CD14-positive monocyte (primary cell): ENCODE measurements around the gene BPHL. TPM values are rescaled to one million over a fixed set of nuclear protein-coding genes. Genes with fewer than 3 reads are reported as not detected.

Experiments
- DNase-seq, 3 donors: peaks; one replicate each; pipeline ENCODE4 v3.0.0-alpha.2; 2011 to 2022
- H2AFZ ChIP-seq: 2 replicates; pipeline ENCODE4 v1.6.0; 2012; ENCODE audit warnings: mild to moderate bottlenecking, low read depth, low read length, inconsistent platforms; ENCODE audit not compliant: insufficient read depth, poor library complexity, severe bottlenecking
- H3K27ac ChIP-seq, 2 donors: 1 replicate in 1 of 2; 2 replicates in 1 of 2; pipeline ENCODE4 v1.5.1; 2012 to 2013; ENCODE audit warnings: low read length in 2 of 2, control low read depth in 1 of 2, inconsistent platforms in 1 of 2, low read depth in 1 of 2, mild to moderate bottlenecking in 1 of 2
- H3K27me3 ChIP-seq, 2 donors: one replicate each; pipeline versions ENCODE4 v1.6.0 to v1.6.1; 2011 to 2013; ENCODE audit warnings: low read length in 2 of 2; ENCODE audit not compliant: control insufficient read depth in 2 of 2, insufficient read depth in 2 of 2
- H3K36me3 ChIP-seq, 2 donors: replicated peaks in 1 of 2; 1 replicate in 1 of 2; 2 replicates in 1 of 2; pipeline versions ENCODE4 v1.5.1 to v1.6.1; 2012 to 2013; ENCODE audit warnings: low read length in 2 of 2, control low read depth in 1 of 2, inconsistent platforms in 1 of 2, mild to moderate bottlenecking in 1 of 2; ENCODE audit not compliant: insufficient read depth in 2 of 2, control insufficient read depth in 1 of 2
- H3K4me1 ChIP-seq, 2 donors: 1 replicate in 1 of 2; 2 replicates in 1 of 2; pipeline versions ENCODE4 v1.5.1 to v1.6.1; 2012 to 2013; ENCODE audit warnings: low read length in 2 of 2, control low read depth in 1 of 2, inconsistent platforms in 1 of 2, mild to moderate bottlenecking in 1 of 2, moderate library complexity in 1 of 2; ENCODE audit not compliant: insufficient read depth in 2 of 2, control insufficient read depth in 1 of 2
- H3K4me2 ChIP-seq: replicated peaks from 2 replicates; pipeline ENCODE3; 2012; ENCODE audit warnings: low read length, moderate library complexity, mild to moderate bottlenecking; ENCODE audit not compliant: poor library complexity, severe bottlenecking; ENCODE audit errors: extremely low read depth
- H3K4me3 ChIP-seq, 3 experiments: fragments of 200-600 bp in 1 of 3; sonication (generic) in 1 of 3; replicated peaks in 1 of 3; 1 replicate in 2 of 3; 2 replicates in 1 of 3; pipeline ENCODE4 v1.5.1; 2011 to 2013; ENCODE audit warnings: low read length in 3 of 3, mild to moderate bottlenecking in 3 of 3, control low read depth in 2 of 3, low read depth in 2 of 3, inconsistent platforms in 1 of 3, moderate library complexity in 1 of 3
- H3K79me2 ChIP-seq: 2 replicates; pipeline ENCODE4 v1.6.0; 2012; ENCODE audit warnings: mild to moderate bottlenecking, control low read depth, inconsistent platforms, low read length, moderate library complexity; ENCODE audit not compliant: insufficient read depth
- H3K9ac ChIP-seq: 2 replicates; pipeline ENCODE4 v1.6.0; 2017; ENCODE audit warnings: low read length, mild to moderate bottlenecking; ENCODE audit not compliant: insufficient read depth, poor library complexity, severe bottlenecking
- H3K9me3 ChIP-seq, 2 donors: replicated peaks in 1 of 2; 1 replicate in 1 of 2; 2 replicates in 1 of 2; pipeline versions ENCODE4 v1.5.1 to v1.6.1; 2012 to 2013; ENCODE audit warnings: low read length in 2 of 2, control low read depth in 1 of 2; ENCODE audit not compliant: control insufficient read depth in 1 of 2, insufficient read depth in 1 of 2
- H4K20me1 ChIP-seq: 2 replicates; pipeline ENCODE4 v1.6.0; 2012; ENCODE audit warnings: mild to moderate bottlenecking, low read length, control low read depth, moderate library complexity; ENCODE audit not compliant: insufficient read depth
- H3K27ac Mint-ChIP-seq, 7 donors: one replicate each; pipeline ENCODE4 v1.8.0; 2020; ENCODE audit warnings: mild to moderate bottlenecking in 7 of 7, mixed read lengths in 7 of 7, moderate library complexity in 6 of 7, inconsistent platforms in 2 of 7
- H3K27me3 Mint-ChIP-seq, 3 donors: one replicate each; pipeline ENCODE4 v1.8.0; 2021 to 2022; ENCODE audit warnings: low read depth in 3 of 3, mild to moderate bottlenecking in 3 of 3, mixed read lengths in 3 of 3, moderate library complexity in 3 of 3, inconsistent platforms in 1 of 3
- H3K36me3 Mint-ChIP-seq, 2 donors: one replicate each; pipeline ENCODE4 v1.8.0; 2020; ENCODE audit warnings: mixed read lengths in 2 of 2, inconsistent platforms in 1 of 2, mild to moderate bottlenecking in 1 of 2
- H3K4me1 Mint-ChIP-seq: one replicate; pipeline ENCODE4 v1.8.0; 2020; ENCODE audit warnings: mild to moderate bottlenecking, mixed read lengths
- H3K4me3 Mint-ChIP-seq, 2 donors: one replicate each; pipeline ENCODE4 v1.8.0; 2020; ENCODE audit warnings: mild to moderate bottlenecking in 2 of 2, mixed read lengths in 2 of 2, moderate library complexity in 1 of 2
- H3K9me3 Mint-ChIP-seq, 7 donors: one replicate each; pipeline ENCODE4 v1.8.0; 2020 to 2022; ENCODE audit warnings: mixed read lengths in 7 of 7, mild to moderate bottlenecking in 6 of 7, moderate library complexity in 6 of 7, inconsistent platforms in 2 of 7
- WGBS: methylation state at CpG from one replicate; pipeline ENCODE4 v1.1.5; 2013; ENCODE audit warnings: missing lambda C conversion rate; ENCODE audit not compliant: insufficient coverage; 5-methylcytosine and 5-hydroxymethylcytosine counted together
- intact Hi-C, 2 donors: fragments of 100-400 bp; cut with micrococcal nuclease; formaldehyde crosslinking; loops; one replicate each; pipeline versions ENCODE4 v1.15.0 to v1.15.1; 2023
- polyA plus RNA-seq, 3 donors: library from polyadenylated mRNA; depleted of rRNA in 1 of 3; unstranded in 2 of 3; stranded (reverse) in 1 of 3; fragments of 300-500 nt in 2 of 3; fragments of >200 nt in 1 of 3; fragmentation: Illumina TruSeq in 2 of 3; gene quantifications; 1 replicate in 2 of 3; 2 replicates in 1 of 3; pipeline ENCODE4 v1.2.3, GENCODE V29; 2012 to 2021
- TF ChIP-seq, protein P1 (sequence below): fragments of 200-600 bp; IDR thresholded peaks from one replicate; pipeline ENCODE4 v1.8.0; 2022; ENCODE audit warnings: antibody characterized with exemption, mild to moderate bottlenecking

BPHL gene
- polyA plus RNA-seq, 3 donors: 4.6 to 7.8 (median 5.9) TPM

- Mint-ChIP-seq H3K4me3 (no peak overlapping the region), H3K36me3 (no peaks in the 10 kb centered on the region), H3K4me1 (no peaks in the 10 kb centered on the region), H3K27ac (no peak overlapping the region), H3K9me3 (peaks cover 0 to 4% (median 0%) of the 10 kb centered on the region in 7 donors), H3K27me3 (peaks cover 14 to 20% (median 18%) of the 10 kb centered on the region in 3 donors)
- H3K27me3 ChIP-seq: peaks cover 3% of the 10 kb centered on the region in 2 donors
- no peak overlapping the region for H3K4me3 ChIP-seq
- H3K27ac ChIP-seq: no peak overlapping the region
- DNase-seq: no peak
- no peaks in the 10 kb centered on the region for H3K79me2 ChIP-seq
- intact Hi-C loops: no loop called here
- no peaks in the 10 kb centered on the region for H3K36me3 ChIP-seq
- TF ChIP-seq, protein P1, sequence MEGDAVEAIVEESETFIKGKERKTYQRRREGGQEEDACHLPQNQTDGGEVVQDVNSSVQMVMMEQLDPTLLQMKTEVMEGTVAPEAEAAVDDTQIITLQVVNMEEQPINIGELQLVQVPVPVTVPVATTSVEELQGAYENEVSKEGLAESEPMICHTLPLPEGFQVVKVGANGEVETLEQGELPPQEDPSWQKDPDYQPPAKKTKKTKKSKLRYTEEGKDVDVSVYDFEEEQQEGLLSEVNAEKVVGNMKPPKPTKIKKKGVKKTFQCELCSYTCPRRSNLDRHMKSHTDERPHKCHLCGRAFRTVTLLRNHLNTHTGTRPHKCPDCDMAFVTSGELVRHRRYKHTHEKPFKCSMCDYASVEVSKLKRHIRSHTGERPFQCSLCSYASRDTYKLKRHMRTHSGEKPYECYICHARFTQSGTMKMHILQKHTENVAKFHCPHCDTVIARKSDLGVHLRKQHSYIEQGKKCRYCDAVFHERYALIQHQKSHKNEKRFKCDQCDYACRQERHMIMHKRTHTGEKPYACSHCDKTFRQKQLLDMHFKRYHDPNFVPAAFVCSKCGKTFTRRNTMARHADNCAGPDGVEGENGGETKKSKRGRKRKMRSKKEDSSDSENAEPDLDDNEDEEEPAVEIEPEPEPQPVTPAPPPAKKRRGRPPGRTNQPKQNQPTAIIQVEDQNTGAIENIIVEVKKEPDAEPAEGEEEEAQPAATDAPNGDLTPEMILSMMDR: no peak
- H3K9ac ChIP-seq: no peak overlapping the region
- H2AFZ ChIP-seq: no peak overlapping the region
- no peaks in the 10 kb centered on the region for H3K9me3 ChIP-seq
- H3K4me1 ChIP-seq: no peaks in the 10 kb centered on the region
- no peak overlapping the region for H3K4me2 ChIP-seq
- no peaks in the 10 kb centered on the region for H4K20me1 ChIP-seq
- 100% methylated on average over 2 of the region's 4 CpGs for WGBS
These were observed 71.5 kb downstream of the BPHL start for GRCh38 chr6:3190056-3190455.

DNA sequence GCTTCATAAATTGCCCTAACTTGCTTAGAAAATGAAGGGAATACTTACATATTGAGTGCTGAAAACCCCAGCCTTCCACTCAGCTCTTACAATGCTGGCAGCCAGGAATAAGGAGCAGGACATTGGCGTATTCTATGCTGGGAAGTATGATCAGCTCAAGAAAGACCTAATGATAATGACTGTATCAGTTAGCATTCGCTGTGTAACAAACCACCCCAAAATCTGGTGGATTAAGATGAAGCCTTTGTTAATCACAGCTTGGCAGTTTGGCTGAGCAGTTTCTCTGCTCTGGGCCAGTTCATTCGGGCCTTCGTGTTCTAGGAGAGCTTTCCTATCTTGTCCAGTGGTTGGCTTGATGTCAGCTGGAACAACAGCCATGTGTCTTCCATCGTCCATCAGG is 72.3 kb downstream of the BPHL start:
- Histone ChIP-seq H3K4me1 (no peaks in the 10 kb centered on the region), H3K4me2 (no peak overlapping the region), H3K36me3 (no peaks in the 10 kb centered on the region), H3K4me3 (no peak overlapping the region), H3K27ac (no peak overlapping the region), H3K27me3 (peaks cover under 1 to 3% of the 10 kb centered on the region in 2 donors), H2AFZ (no peak overlapping the region), H4K20me1 (no peaks in the 10 kb centered on the region), H3K9ac (no peak overlapping the region), H3K79me2 (no peaks in the 10 kb centered on the region), H3K9me3 (peaks cover 0 to 3% of the 10 kb centered on the region in 2 donors)
- H3K9me3 Mint-ChIP-seq: peaks cover 0 to 4% (median 0%) of the 10 kb centered on the region in 7 donors
- H3K27me3 Mint-ChIP-seq: peaks cover 14 to 15% (median 15%) of the 10 kb centered on the region in 3 donors
- TF ChIP-seq, protein P1: no peak
- DNase-seq: no peak
- no peak overlapping the region for H3K27ac Mint-ChIP-seq
- no peak overlapping the region for H3K4me3 Mint-ChIP-seq
- WGBS: 93% methylated on average over 3 of the region's 5 CpGs
- intact Hi-C loops: no loop called here
- H3K4me1 Mint-ChIP-seq: no peaks in the 10 kb centered on the region
- H3K36me3 Mint-ChIP-seq: no peaks in the 10 kb centered on the region
